WTC11 (cell line): ENCODE results near the gene IDUA.

Source experiments
- CREB1 ChIP-seq: sonication (generic); formaldehyde crosslinking; IDR thresholded peaks from 2 replicates; pipeline ENCODE4 v1.8.0; 2023; ENCODE audit warnings: mild to moderate bottlenecking, missing genetic modification reagents
- CTCF ChIP-seq: fragments of 200-600 bp; IDR thresholded peaks from 2 replicates; pipeline ENCODE4 v1.8.0; 2022; ENCODE audit warnings: antibody characterized with exemption
- FOXJ3 ChIP-seq: sonication (generic); formaldehyde crosslinking; IDR thresholded peaks from 2 replicates; pipeline ENCODE4 v1.9.0; 2021; ENCODE audit warnings: missing genetic modification reagents, mild to moderate bottlenecking, borderline replicate concordance
- JUN ChIP-seq: sonication (generic); formaldehyde crosslinking; IDR thresholded peaks from 2 replicates; pipeline ENCODE4 v1.8.0; 2023; ENCODE audit warnings: mild to moderate bottlenecking, missing genetic modification reagents
- PRDM15 ChIP-seq: sonication (generic); formaldehyde crosslinking; IDR thresholded peaks from 2 replicates; pipeline ENCODE4 v1.8.0; 2022; ENCODE audit warnings: missing genetic modification reagents
- TEAD1 ChIP-seq: sonication (generic); formaldehyde crosslinking; IDR thresholded peaks from 2 replicates; pipeline ENCODE4 v1.8.0; 2022; ENCODE audit warnings: mild to moderate bottlenecking, missing genetic modification reagents
- TEAD4 ChIP-seq: sonication (generic); formaldehyde crosslinking; IDR thresholded peaks from 2 replicates; pipeline ENCODE4 v1.8.0; 2022; ENCODE audit warnings: mild to moderate bottlenecking, missing genetic modification reagents
- ZNF121 ChIP-seq: sonication (generic); formaldehyde crosslinking; IDR thresholded peaks from 2 replicates; pipeline ENCODE4 v1.8.0; 2023; ENCODE audit warnings: missing genetic modification reagents
- ZNF263 ChIP-seq: sonication (generic); formaldehyde crosslinking; IDR thresholded peaks from 2 replicates; pipeline ENCODE4 v1.8.1; 2022; ENCODE audit warnings: low read depth, mild to moderate bottlenecking, moderate library complexity, missing genetic modification reagents

GRCh38 chr4:1008840-1009541 is 22.1 kb downstream of the IDUA start:
- TF ChIP-seq CTCF (no peak), FOXJ3 (CRISPR knock-in tag) (no peak), JUN (CRISPR knock-in tag) (no peak), ZNF121 (CRISPR knock-in tag) (no peak), ZNF263 (CRISPR knock-in tag) (no peak), TEAD4 (CRISPR knock-in tag) (no peak), PRDM15 (CRISPR knock-in tag) (no peak), TEAD1 (CRISPR knock-in tag) (no peak), CREB1 (CRISPR knock-in tag) (no peak)
